Keratinocyte (primary cell): ENCODE data around the gene PPFIA1. TPM values are rescaled to one million over a fixed set of nuclear protein-coding genes. Genes with fewer than 3 reads are reported as not detected.

Experiments used
- DNase-seq: peaks from one replicate; pipeline ENCODE4 v3.0.0-alpha.2; 2011; ENCODE audit warnings: low read depth, missing footprints, low spot score
- FAIRE-seq: peaks from 2 replicates; lab custom pipeline; 2011; peaks lifted over from hg19 to GRCh38; lab: Jason Lieb, UNC
- H2AFZ ChIP-seq: 2 replicates; pipeline ENCODE4 v1.6.0; 2012; ENCODE audit warnings: low read length, control low read depth, inconsistent platforms; ENCODE audit not compliant: control insufficient read depth
- H3K27ac ChIP-seq: 2 replicates; pipeline ENCODE4 v1.5.1; 2011; ENCODE audit warnings: low read length; ENCODE audit not compliant: control insufficient read depth, insufficient read depth
- H3K27me3 ChIP-seq: 3 replicates; pipeline ENCODE4 v1.6.0; 2011; ENCODE audit warnings: low read length; ENCODE audit not compliant: control insufficient read depth, insufficient read depth; ENCODE audit errors: extremely low read depth
- H3K36me3 ChIP-seq, 2 experiments: 2 replicates in 1 of 2; 3 replicates in 1 of 2; pipeline ENCODE4 v1.5.1; 2011; ENCODE audit warnings: low read length in 2 of 2, mild to moderate bottlenecking in 1 of 2; ENCODE audit not compliant: control insufficient read depth in 2 of 2, insufficient read depth in 2 of 2; ENCODE audit errors: extremely low read depth in 1 of 2
- H3K4me1 ChIP-seq: 3 replicates; pipeline ENCODE4 v1.5.1; 2011; ENCODE audit warnings: low read length; ENCODE audit not compliant: control insufficient read depth, insufficient read depth; ENCODE audit errors: extremely low read depth
- H3K4me2 ChIP-seq: 3 replicates; pipeline ENCODE4 v1.6.0; 2011; ENCODE audit warnings: low read depth, low read length; ENCODE audit not compliant: control insufficient read depth, insufficient read depth; ENCODE audit errors: extremely low read depth
- H3K4me3 ChIP-seq, 3 experiments: fragments of 200-600 bp in 1 of 3; sonication (generic) in 1 of 3; 2 replicates in 2 of 3; 3 replicates in 1 of 3; pipeline ENCODE4 v1.5.1; 2011 to 2016; ENCODE audit warnings: low read length in 3 of 3, mild to moderate bottlenecking in 3 of 3, control low read depth in 2 of 3, inconsistent platforms in 1 of 3, low read depth in 1 of 3, mixed read lengths in 1 of 3, mixed run types in 1 of 3, moderate library complexity in 1 of 3; ENCODE audit not compliant: control insufficient read depth in 2 of 3, insufficient read depth in 2 of 3; ENCODE audit errors: extremely low read depth in 1 of 3
- H3K79me2 ChIP-seq: 2 replicates; pipeline ENCODE4 v1.6.0; 2012; ENCODE audit warnings: low read length; ENCODE audit not compliant: control insufficient read depth, insufficient read depth
- H3K9ac ChIP-seq: 3 replicates; pipeline ENCODE4 v1.6.0; 2011; ENCODE audit warnings: low read length; ENCODE audit not compliant: control insufficient read depth, insufficient read depth; ENCODE audit errors: extremely low read depth
- H3K9me1 ChIP-seq: 3 replicates; pipeline ENCODE4 v1.6.0; 2011; ENCODE audit warnings: low read length; ENCODE audit not compliant: control insufficient read depth, insufficient read depth; ENCODE audit errors: extremely low read depth
- H3K9me3 ChIP-seq: 2 replicates; pipeline ENCODE4 v1.5.1; 2012; ENCODE audit warnings: low read depth, low read length; ENCODE audit not compliant: control insufficient read depth
- H4K20me1 ChIP-seq: 3 replicates; pipeline ENCODE4 v1.6.0; 2011; ENCODE audit warnings: low read length; ENCODE audit not compliant: control insufficient read depth, insufficient read depth; ENCODE audit errors: extremely low read depth
- EZH2 ChIP-seq: IDR thresholded peaks from one replicate; pipeline ENCODE4 v1.6.1; 2012; ENCODE audit warnings: inconsistent platforms, mild to moderate bottlenecking, low read length, moderate library complexity
- dilution Hi-C: fragments of 300-500 bp; cut with MboI; formaldehyde crosslinking; loops from one replicate; pipeline ENCODE4 v1.7.0; 2020; ENCODE audit warnings: low sequenced_read_pairs; ENCODE audit not compliant: extremely low pct_ligation_motif_present
- polyA plus RNA-seq, 5 experiments: library from polyadenylated mRNA; depleted of rRNA in 3 of 5; stranded (reverse) in 3 of 5; stranded (forward) in 1 of 5; unstranded in 1 of 5; fragments of >200 nt; gene quantifications; 1 replicate in 1 of 5; 2 replicates in 3 of 5; 3 replicates in 1 of 5; pipeline versions ENCODE4 v1.2.1 to v1.2.3, GENCODE V29; 2011 to 2012; ENCODE audit warnings: missing spikeins in 2 of 5, low read depth in 1 of 5, low replicate concordance in 1 of 5
- TF ChIP-seq, protein P1 (sequence below), 3 experiments: IDR thresholded peaks in 1 of 3; conservative IDR thresholded peaks in 1 of 3; optimal IDR thresholded peaks in 1 of 3; 2 replicates in 2 of 3; 3 replicates in 1 of 3; pipeline versions ENCODE3 to v1.5.1; 2011; ENCODE audit warnings: low read length in 3 of 3, mild to moderate bottlenecking in 3 of 3, moderate library complexity in 2 of 3, control low read depth in 1 of 3, inconsistent platforms in 1 of 3; ENCODE audit not compliant: insufficient read depth in 2 of 3; ENCODE audit errors: extremely low read depth in 1 of 3

Gene PPFIA1
- polyA plus RNA-seq, 1 donor (not counting 4 experiments of a cell fraction or from before 2014, with no cell fraction given) = 27.6 TPM

- DNase-seq = no peak
- Histone ChIP-seq H3K4me2 (peak overlapping the region; percentile 80), H3K4me1 (peaks cover 8% of the 10 kb centered on the region), H3K9me3 (no peaks in the 10 kb centered on the region), H3K9me1 (no peaks in the 10 kb centered on the region), H3K27ac (peak overlapping the region; percentile 49), H3K27me3 (no peaks in the 10 kb centered on the region), H4K20me1 (no peaks in the 10 kb centered on the region), H3K4me3 (peak overlapping the region in 2 of 3 experiments; percentile 25 to 41), H3K9ac (no peak overlapping the region), H3K36me3 (peaks cover 7 to 25% of the 10 kb centered on the region in 2 experiments), H2AFZ (no peak overlapping the region), H3K79me2 (peaks cover 27% of the 10 kb centered on the region)
- dilution Hi-C loops = no loop called here
- TF ChIP-seq, protein P1, sequence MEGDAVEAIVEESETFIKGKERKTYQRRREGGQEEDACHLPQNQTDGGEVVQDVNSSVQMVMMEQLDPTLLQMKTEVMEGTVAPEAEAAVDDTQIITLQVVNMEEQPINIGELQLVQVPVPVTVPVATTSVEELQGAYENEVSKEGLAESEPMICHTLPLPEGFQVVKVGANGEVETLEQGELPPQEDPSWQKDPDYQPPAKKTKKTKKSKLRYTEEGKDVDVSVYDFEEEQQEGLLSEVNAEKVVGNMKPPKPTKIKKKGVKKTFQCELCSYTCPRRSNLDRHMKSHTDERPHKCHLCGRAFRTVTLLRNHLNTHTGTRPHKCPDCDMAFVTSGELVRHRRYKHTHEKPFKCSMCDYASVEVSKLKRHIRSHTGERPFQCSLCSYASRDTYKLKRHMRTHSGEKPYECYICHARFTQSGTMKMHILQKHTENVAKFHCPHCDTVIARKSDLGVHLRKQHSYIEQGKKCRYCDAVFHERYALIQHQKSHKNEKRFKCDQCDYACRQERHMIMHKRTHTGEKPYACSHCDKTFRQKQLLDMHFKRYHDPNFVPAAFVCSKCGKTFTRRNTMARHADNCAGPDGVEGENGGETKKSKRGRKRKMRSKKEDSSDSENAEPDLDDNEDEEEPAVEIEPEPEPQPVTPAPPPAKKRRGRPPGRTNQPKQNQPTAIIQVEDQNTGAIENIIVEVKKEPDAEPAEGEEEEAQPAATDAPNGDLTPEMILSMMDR (optimal IDR thresholded peaks at IDR 0.05 in 1 of 3, IDR thresholded peaks at IDR 0.05 in 1 of 3, conservative IDR thresholded peaks at IDR 0.05 in 1 of 3; ENCODE audit: extremely low read depth in 1 of 3, insufficient read depth in 2 of 3, low read length in 3 of 3) = no peak
- no peak for TF ChIP-seq EZH2
- FAIRE-seq = peak; percentile 20
These were observed 20.0 kb downstream of the PPFIA1 start for GRCh38 chr11:70290361-70291065.

DNA sequence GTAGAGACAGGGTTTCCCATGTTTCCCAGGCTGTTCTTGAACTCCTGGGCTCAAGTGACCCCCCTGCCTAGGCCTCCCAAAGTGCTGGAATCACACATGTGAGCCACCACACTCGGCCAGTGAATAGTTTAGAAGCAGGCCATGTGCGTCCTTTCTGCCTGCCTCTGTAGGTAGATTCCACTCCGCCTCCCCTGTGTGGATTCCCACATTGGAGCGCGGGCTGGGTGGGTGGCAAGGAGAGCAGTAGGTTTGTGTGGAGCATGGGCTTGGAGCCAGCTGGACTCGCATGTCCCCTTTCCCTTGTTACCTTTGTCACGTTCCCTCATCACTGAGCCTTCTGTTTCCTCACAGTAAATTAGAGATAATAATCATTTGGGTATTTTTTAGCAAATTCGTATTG lies 21.7 kb downstream of the PPFIA1 start:
- Histone ChIP-seq H3K4me3 (no peak overlapping the region), H3K27ac (no peak overlapping the region), H2AFZ (no peak overlapping the region), H3K4me2 (no peak overlapping the region), H3K9ac (no peak overlapping the region), H3K9me1 (no peaks in the 10 kb centered on the region), H3K36me3 (peaks cover 6 to 25% of the 10 kb centered on the region in 2 experiments), H3K27me3 (no peaks in the 10 kb centered on the region), H4K20me1 (no peaks in the 10 kb centered on the region), H3K9me3 (no peaks in the 10 kb centered on the region), H3K79me2 (peaks cover 27% of the 10 kb centered on the region), H3K4me1 (peaks cover 8% of the 10 kb centered on the region)
- dilution Hi-C loops = no loop called here
- TF ChIP-seq EZH2 = no peak
- TF ChIP-seq, protein P1 (optimal IDR thresholded peaks at IDR 0.05 in 1 of 3, IDR thresholded peaks at IDR 0.05 in 1 of 3, conservative IDR thresholded peaks at IDR 0.05 in 1 of 3; ENCODE audit: extremely low read depth in 1 of 3, insufficient read depth in 2 of 3, low read length in 3 of 3) = no peak
- FAIRE-seq (no peak), DNase-seq (no peak)
